Measurements from ENCODE around the gene HPSE2.

Gene HPSE2

DNA sequence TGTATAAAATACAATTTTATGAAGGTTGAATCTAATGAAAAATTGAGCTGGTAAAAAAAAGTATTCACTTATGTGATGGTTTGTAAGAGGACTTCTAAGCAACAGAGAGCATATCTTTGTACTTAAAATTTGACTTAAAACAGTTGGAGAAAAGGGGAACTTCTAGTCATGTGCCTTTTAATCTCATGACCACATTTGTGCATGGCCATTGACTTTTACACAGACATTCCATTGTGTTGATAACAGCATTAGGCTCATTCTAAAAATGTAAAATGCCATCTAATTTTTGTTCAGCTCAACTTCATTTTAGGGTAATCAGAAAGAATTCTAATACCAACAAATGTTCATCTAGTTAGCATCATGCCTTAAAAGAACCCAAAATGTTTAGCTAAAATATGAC lies 119.9 kb downstream of the HPSE2 start:
- H3K4me3 ChIP-seq (ENCODE audit: low read length), result no peak overlapping the region
- TF ChIP-seq, protein P1, sequence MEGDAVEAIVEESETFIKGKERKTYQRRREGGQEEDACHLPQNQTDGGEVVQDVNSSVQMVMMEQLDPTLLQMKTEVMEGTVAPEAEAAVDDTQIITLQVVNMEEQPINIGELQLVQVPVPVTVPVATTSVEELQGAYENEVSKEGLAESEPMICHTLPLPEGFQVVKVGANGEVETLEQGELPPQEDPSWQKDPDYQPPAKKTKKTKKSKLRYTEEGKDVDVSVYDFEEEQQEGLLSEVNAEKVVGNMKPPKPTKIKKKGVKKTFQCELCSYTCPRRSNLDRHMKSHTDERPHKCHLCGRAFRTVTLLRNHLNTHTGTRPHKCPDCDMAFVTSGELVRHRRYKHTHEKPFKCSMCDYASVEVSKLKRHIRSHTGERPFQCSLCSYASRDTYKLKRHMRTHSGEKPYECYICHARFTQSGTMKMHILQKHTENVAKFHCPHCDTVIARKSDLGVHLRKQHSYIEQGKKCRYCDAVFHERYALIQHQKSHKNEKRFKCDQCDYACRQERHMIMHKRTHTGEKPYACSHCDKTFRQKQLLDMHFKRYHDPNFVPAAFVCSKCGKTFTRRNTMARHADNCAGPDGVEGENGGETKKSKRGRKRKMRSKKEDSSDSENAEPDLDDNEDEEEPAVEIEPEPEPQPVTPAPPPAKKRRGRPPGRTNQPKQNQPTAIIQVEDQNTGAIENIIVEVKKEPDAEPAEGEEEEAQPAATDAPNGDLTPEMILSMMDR (conservative IDR thresholded peaks at IDR 0.05; ENCODE audit: low read length), result no peak
- no peak for DNase-seq (ENCODE audit: low read depth)

DNA sequence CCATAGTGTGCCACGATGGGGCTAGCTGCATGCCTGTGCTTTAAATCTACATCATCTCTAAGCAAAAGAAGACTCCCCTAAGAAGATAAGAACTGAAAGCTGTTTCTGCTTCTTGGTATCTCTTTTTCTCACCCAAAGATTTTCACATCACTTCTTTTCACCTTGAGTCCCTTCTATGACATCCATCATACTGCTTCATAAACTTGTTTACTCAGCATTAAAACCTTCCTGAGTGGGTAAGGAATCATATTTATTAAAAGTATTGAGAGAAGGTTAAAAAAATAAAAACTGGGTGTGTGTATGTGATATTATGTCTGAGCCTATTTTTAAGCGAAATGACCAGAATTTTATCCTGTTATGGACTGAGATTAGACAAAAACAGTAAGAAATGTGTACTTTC lies 150.3 kb downstream of the HPSE2 start:
- no peak for DNase-seq (ENCODE audit: low read depth)
- H3K4me3 ChIP-seq (ENCODE audit: low read length), result no peak overlapping the region
- TF ChIP-seq, protein P1 (conservative IDR thresholded peaks at IDR 0.05; ENCODE audit: low read length), result no peak

DNA sequence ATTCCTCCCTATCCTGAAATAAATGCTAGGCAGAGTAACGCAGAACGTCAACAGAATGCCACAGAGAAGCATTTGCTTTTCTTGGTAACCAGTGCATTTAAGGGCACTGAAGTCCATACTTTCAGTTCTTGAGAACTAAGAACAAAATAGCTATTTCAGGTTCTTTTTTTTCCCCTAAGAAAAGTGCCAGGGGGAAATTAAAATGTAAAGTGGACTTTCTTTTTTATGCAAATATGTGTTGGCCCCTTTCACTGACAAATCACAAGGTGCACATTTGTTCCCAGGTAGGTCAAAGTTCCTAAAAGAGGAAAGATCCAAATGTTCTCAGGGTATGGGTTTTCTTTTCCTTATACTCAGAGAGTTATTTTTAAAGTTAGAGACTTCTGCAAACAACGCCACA lies 151.5 kb downstream of the HPSE2 start:
- TF ChIP-seq, protein P1 (conservative IDR thresholded peaks at IDR 0.05; ENCODE audit: low read length), result no peak
- DNase-seq (ENCODE audit: low read depth), result no peak
- no peak overlapping the region for H3K4me3 ChIP-seq (ENCODE audit: low read length)

DNA sequence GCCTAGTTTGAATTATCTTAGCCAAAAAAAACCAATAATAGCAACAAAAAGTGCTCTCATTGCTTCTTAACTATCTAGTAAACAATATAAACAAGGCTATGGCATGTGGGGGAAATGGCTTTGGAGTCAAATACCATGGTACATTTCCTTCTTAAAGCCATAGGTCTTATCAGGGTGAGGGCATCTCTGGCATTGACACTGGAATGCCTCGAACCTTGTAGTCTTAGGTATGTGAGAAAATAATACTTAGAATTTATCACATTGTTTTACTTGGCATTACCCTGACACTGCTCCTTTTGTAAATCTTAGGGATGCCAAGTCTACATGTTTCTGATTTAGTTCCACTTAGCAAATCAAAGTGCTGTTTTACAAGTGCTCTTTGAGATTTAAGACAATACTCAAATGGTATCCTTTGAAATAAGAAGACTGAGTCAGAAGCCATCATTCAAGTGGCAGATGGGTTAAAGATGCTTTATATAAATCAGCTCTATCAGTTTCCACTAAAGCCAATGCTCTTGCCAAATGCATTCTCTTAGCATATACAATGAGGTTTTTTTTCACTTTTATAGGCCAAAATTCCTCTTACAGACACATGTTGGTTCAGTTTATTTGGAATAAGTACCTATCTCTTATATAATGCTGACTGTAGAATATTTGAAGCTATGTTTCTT lies 155.2 kb downstream of the HPSE2 start:
- TF ChIP-seq, protein P1 (conservative IDR thresholded peaks at IDR 0.05; ENCODE audit: low read length), result no peak
- no peak overlapping the region for H3K4me3 ChIP-seq (ENCODE audit: low read length)
- no peak for DNase-seq (ENCODE audit: low read depth)

DNA sequence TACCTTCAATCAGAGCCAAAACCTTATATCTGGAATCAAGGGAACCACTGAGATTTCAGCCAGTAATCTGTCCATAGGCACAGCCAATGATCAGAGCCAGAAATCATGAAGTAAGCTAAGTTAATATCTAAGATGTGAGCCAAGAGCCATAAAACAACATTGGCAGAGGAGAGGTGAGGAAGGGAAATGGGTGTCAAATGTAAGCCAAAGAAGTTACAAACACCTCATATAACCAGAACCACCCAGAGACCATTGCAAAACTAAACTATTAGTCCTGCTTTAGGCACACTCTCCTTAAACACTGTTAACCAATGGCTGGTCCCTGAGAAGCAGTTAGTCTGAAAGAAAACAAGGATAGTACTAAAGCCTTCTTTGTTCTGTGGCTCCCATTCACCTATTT lies 173.1 kb downstream of the HPSE2 start:
- TF ChIP-seq, protein P1 (conservative IDR thresholded peaks at IDR 0.05; ENCODE audit: low read length), result no peak
- no peak for DNase-seq (ENCODE audit: low read depth)
- H3K4me3 ChIP-seq (ENCODE audit: low read length), result no peak overlapping the region

DNA sequence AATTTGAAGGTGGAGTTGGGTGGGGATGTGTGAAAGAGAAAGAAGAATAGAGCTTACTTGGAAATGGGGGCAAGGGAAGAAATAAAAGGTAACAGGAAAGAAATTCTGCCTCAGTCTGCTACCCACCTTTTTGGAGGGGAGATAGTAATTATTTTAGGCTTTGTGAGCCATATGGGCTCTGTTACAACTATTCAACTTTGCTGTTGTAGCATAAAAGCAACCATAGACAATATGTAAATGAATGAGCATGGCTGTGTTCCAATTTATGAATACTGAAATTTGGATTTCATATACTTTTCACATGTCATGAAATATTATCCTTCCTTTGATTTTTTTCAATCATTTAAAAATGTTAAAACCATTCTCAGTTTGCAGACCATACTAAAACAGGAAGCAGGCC lies 176.9 kb downstream of the HPSE2 start:
- no peak for DNase-seq (ENCODE audit: low read depth)
- TF ChIP-seq, protein P1 (conservative IDR thresholded peaks at IDR 0.05; ENCODE audit: low read length), result no peak
- no peak overlapping the region for H3K4me3 ChIP-seq (ENCODE audit: low read length)

DNA sequence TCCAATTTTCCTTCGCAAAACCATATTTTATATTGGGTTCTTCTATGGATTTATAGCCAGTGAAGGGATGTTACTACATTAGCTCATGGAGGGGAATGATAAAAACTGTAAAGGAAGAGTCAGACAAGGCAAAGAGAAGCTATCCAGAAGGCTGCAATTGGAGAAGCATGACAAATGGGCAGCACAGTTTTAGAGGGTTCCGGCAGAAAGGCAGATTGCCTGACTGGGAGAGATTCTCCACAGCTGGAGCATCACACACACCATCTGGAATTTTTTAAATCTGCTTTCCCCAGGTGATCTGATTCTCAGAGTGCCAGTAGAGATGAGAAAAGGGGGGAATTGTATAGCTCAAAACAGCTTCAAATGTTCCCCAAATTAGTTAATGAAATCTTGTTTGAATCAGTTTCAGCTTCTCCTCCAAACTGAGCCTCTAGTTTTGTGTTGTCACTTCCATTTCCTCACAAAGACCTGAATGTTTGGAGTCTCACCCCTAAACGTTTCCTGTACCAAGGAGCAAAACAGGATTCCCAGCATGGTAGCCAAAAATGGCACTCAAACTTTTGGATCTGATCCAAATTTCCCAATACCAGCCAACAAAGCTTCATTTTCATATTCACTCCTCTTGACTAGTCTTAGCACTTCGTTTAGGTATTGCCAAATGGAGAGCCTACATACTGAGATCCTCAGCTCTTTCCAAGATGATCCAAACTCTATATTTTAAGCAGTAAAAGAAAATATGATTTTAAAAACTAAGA lies 177.5 kb downstream of the HPSE2 start:
- no peak for DNase-seq (ENCODE audit: low read depth)
- no peak overlapping the region for H3K4me3 ChIP-seq (ENCODE audit: low read length)
- TF ChIP-seq, protein P1 (conservative IDR thresholded peaks at IDR 0.05; ENCODE audit: low read length), result no peak
